DMS153 treated with DMSO at 0.1 percent for 48 hours (cell line): Measurements from ENCODE around the gene IFNAR2.
"Not testable (repeated sequence)": the region's sequence is repeated elsewhere in the genome, so short reads cannot be mapped to it uniquely, and the experiment has no call there.

Experiments used
- DNase-seq: peaks from one replicate; lab custom pipeline; 2025; ENCODE audit not compliant: unreplicated experiment; lab: John Stamatoyannopoulos, UW

The IFNAR2 gene

GRCh38 chr21:33212159-33212851 is 17.4 kb upstream of the IFNAR2 start:
- DNase-seq, result no peak

GRCh38 chr21:33214056-33214455 is 15.7 kb upstream of the IFNAR2 start:
- no peak for DNase-seq

DNA sequence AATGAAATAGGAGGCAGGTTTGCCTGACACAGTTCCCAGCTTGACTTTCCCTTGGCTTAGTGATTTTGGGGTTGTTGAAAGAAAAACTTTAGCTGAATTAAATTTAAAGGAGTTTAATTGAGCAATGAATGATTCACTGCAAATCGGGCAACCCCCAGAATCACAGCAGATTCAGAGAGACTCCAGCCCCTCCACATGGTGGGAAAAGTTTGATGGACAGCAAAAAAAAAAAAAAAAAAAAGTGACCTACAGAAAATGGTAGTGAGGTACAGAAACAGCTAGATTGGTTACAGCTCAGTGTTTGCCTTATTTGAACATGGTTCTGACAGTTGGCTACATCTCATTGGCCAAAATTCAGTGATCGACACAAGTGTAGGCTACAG is 12.6 kb upstream of the IFNAR2 start:
- no peak for DNase-seq

DNA sequence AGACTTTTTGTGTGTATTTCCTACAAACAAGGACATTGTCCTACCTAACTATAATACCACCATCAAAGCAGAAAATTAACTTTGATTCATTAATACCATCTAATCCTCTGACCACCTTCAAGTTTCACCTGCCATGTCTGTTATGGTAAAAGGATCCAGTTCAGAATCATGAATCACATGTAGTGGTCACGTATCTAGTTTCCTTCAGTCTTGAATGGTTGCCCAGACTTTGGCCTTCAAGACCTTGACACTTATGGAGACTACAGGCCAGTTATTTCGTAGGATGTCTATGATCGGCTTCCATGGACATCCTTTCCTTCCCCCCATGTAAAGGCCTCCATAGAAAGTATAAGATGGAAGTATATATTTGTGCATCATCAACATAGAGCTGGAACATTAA is 10.4 kb upstream of the IFNAR2 start:
- no peak for DNase-seq

DNA sequence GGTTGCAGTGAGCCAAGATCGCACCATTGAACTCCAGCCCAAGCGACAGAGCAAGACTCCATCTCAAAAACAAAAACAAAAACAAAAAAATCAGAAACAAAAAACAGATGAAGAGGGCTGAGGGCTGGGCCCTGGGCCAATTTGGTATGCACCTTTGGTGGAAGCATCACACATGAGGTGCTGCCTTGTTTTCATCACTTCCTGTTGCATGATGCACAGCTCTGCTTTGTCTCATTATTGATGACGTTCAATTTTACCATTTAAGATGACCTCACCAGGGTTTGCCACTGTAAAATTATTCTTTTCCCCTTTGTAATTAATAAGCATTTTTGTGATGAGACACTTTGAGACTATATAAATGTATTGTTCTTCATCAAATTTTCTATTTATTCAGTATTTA is 9.8 kb upstream of the IFNAR2 start:
- DNase-seq, result no peak

- not testable (repeated sequence) for DNase-seq
Measured at GRCh38 chr21:33225376-33225775, 4.4 kb upstream of the IFNAR2 start.

GRCh38 chr21:33228455-33228854 is 1.3 kb upstream of the IFNAR2 start:
- DNase-seq, result no peak

DNA sequence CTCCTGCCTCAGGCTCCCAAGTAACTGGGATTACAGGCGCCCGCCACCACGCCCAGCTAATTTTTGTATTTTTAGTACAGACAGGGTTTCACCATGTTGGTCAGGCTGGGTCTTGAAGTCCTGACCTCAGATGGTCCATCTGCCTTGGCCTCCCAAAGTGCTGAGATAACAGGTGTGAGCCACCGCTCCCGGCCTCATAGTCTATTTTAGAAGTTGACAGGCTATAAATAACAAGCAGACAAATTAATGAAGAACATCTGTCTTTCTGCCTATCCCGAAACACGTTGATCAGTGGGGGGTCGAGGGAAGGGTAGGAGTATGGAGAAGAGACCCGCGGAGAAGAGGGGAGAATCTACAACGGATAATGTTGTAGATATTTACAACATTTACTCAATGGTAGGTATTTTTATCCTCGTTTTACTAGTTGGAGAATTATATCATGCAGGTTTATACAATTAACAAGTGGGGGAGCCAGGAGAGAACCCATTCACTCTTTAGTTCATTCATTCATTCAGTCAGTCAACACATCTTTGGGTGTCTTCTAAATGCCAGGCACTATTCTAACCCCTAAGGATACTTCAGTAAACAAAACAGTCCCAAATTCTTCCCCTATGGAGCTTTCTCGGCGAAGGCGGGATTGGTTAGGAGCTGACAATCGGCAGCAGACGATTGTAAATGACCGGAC is 497 bp upstream of the IFNAR2 start:
- DNase-seq, result no peak

DNA sequence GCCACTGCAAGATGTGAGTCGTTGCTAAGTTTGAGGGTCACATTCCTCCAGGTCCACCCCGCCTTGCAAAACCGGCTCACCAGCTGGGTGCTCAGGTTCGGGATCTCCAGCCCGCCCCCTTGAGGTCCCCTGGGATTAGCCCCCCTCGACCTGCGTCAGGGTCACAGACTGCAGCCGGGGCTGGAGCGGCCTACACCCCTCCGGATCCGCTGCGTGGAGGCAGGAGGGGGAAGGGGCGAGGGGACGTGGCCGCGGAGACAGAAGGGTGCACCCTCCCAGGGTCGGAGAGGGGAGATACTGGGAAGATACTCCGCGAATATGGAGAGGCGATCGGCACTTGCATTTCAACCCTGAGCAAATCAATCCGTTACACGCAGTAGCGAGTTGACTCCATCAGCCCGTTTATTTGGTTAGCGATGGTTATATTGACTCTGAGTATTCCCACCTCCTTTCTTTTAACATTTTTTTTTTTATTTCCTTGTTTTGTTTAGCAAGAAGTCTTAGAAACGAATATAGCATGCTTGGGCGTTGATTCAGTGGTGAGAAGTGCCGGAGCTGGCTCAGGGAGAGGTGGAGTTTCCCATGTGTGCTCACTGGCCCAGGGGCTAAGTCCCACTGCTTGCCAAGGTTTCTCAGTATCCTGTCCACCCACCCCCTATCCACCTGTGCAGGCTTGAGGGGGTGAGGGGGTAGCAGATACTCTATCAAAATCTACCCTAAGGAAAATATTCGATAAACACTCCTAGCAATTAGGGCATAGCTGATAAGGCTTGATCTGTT is 997 bp downstream of the IFNAR2 start:
- no peak for DNase-seq

DNA sequence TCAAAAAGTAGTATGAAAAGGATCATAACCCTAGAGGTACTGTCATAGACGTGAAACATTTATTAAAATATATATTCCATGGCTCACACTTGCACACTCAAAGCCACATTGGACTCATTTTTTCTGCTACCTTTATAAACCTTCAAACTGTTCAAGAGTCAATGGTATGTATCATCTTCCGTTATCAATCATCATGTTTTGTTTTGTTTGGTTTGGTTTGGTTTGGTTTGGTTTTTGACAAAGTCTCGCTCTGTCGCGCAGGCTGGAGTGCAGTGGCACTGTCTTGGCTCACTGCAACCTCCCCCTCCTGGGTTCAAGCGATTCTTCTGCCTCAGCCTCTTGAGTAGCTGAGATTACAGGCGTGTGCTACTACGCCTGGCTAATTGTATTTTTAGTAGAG is 1.8 kb downstream of the IFNAR2 start:
- DNase-seq, result no peak

DNA sequence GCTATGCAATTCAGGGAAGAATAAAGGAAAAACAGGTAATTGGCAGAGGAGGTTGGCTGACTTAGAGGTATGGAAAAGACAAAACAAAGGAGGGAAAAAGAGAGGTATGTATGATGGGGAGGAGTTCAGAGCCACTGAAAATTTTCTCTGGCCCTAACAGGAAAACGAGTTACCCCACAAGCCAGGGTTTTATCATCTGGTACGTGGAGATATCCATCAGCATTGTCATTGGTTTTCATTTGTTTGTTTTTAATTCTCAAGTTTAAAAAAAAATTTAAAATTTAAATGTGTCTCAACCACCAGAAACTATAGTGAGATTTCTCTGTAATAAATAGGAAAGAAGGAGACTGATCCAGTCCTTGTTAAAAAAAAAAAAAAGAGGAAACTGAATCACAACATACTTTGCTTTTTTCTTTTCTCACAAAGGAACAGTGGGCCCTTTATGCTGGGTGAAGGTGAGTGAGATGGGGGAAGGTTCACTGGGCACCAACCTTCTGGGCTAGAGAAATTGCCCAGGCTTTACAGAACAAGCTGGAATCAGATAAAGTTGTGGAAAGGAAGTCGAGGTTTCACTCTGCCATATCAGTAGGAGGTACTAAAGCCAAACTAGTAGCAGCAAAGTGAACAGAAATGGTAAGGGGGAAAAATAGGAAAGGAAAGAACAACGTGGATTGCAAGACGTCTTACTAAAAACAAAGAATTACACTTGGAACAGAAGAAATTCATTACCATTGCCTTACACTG is 2.7 kb downstream of the IFNAR2 start:
- DNase-seq, result no peak

- DNase-seq, result no peak
Measured at GRCh38 chr21:33234635-33235520, 5.1 kb downstream of the IFNAR2 start.

DNA sequence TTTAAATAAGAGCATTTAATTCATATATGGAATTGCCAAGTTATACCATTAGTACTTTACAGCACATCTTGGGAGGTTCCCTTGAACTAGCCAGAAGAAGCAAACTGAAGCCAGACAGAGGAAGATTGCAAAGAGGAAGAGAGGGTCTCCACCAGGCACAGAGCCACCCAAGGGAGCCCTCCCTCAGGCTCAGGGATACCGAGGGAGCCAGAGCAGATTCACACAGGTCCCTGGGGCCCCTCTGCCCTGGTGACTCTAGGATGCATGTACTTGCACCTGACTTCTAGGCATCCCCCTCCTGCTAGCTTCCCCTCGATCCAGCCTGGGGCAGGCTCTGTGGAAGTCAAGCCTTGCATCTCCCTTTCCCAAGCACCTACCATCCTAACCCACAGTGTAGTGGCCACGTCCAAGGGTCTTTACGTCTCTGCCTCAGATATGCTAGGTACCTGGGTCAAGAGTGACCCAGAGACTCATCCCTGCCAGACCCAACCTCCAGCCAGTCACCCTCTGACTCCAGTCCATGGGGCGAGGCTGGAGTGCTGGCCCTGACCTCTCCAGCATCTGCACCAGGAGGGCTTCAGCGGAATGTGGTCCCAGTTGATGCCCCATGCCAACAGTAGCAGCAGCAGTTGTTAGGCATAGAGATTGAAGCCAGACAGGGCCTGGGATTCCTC is 6.4 kb downstream of the IFNAR2 start:
- no peak for DNase-seq

- DNase-seq, result no peak
Measured at GRCh38 chr21:33236766-33237165, 7.0 kb downstream of the IFNAR2 start.

- no peak for DNase-seq
Measured at GRCh38 chr21:33237486-33237885, 7.7 kb downstream of the IFNAR2 start.

DNA sequence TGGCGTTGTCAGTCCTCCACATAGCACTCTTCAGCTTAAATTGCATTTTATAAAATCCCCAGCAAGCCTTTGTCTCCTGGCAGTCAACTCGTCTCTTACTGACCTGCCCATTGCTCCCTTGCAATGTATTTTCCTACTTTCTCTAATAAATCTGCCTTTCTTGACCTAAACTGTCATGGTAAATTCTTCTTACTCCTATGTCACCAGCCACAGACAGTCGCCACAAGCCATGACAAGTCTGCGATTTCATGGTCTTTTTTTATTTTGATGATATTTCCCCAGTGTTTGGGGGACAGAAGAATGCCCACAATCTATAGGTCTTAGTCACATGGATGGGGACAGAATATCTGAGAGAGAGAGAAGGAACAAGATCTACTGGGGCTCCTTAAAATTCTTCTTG is 8.4 kb downstream of the IFNAR2 start:
- no peak for DNase-seq

GRCh38 chr21:33238565-33239255 is 9.0 kb downstream of the IFNAR2 start:
- no peak for DNase-seq

GRCh38 chr21:33239559-33240127 is 9.9 kb downstream of the IFNAR2 start:
- DNase-seq, result not testable (repeated sequence)

GRCh38 chr21:33240404-33240803 is 10.7 kb downstream of the IFNAR2 start:
- no peak for DNase-seq
